ENCODE data around the gene CHRDL2.
"Not testable (repeated sequence)": the region's sequence is repeated elsewhere in the genome, so short reads cannot be mapped to it uniquely, and the experiment has no call there.

Gene CHRDL2

GRCh38 chr11:74731301-74732094 is at the start of gene CHRDL2:
Gene CHRDL2, minus strand, starts transcription at chr11:74731426. Its CDS starts 538 bp downstream, at chr11:74730888.
- Mint-ChIP-seq H3K36me3 (no peaks in the 10 kb centered on the region), H3K4me1 (peaks cover 8 to 13% of the 10 kb centered on the region in 2 donors), H3K27ac (no peak within 1 kb of the TSS), H3K9me3 (no peaks in the 10 kb centered on the region), H3K4me3 (peak within 1 kb of the TSS; percentile 43 to 63), H3K27me3 (peaks cover 54 to 72% of the 10 kb centered on the region in 2 donors)
- DNase-seq (no peak), ATAC-seq (replicated peaks) (no peak)

- H3K27ac Mint-ChIP-seq, result no peak overlapping the region
- DNase-seq (no peak), ATAC-seq (replicated peaks) (no peak)
- no peak overlapping the region for H3K4me3 Mint-ChIP-seq
- H3K36me3 Mint-ChIP-seq, result peaks cover 3 to 9% of the 10 kb centered on the region in 2 donors
- no peaks in the 10 kb centered on the region for H3K9me3 Mint-ChIP-seq
- peaks cover 27 to 52% of the 10 kb centered on the region in 2 donors for H3K4me1 Mint-ChIP-seq
- no peaks in the 10 kb centered on the region for H3K27me3 Mint-ChIP-seq
These were observed 49.2 kb upstream of the CHRDL2 start for GRCh38 chr11:74780248-74781005.

GRCh38 chr11:74778581-74778980 is 47.4 kb upstream of the CHRDL2 start:
- peaks cover 22 to 50% of the 10 kb centered on the region in 2 donors for H3K4me1 Mint-ChIP-seq
- no peak for ATAC-seq (replicated peaks)

GRCh38 chr11:74777877-74778276 is 46.7 kb upstream of the CHRDL2 start:
- Mint-ChIP-seq H3K27me3 (no peaks in the 10 kb centered on the region), H3K36me3 (peaks cover 5 to 14% of the 10 kb centered on the region in 2 donors), H3K4me3 (no peak overlapping the region), H3K27ac (no peak overlapping the region), H3K9me3 (no peaks in the 10 kb centered on the region), H3K4me1 (peaks cover 16 to 43% of the 10 kb centered on the region in 2 donors)
- ATAC-seq (replicated peaks) (no peak), DNase-seq (no peak)

More at GRCh38 chr11:74778581-74778980, 47.4 kb upstream of the CHRDL2 start:
- DNase-seq, result no peak
- Mint-ChIP-seq H3K36me3 (peaks cover 5 to 14% of the 10 kb centered on the region in 2 donors), H3K4me3 (no peak overlapping the region), H3K27ac (no peak overlapping the region), H3K9me3 (no peaks in the 10 kb centered on the region), H3K27me3 (no peaks in the 10 kb centered on the region)

GRCh38 chr11:74777038-74777437 is 45.8 kb upstream of the CHRDL2 start:
- H3K4me3 Mint-ChIP-seq, result no peak overlapping the region
- H3K36me3 Mint-ChIP-seq, result peaks cover 5 to 14% of the 10 kb centered on the region in 2 donors
- ATAC-seq (replicated peaks) (no peak), DNase-seq (no peak)
- no peak overlapping the region for H3K27ac Mint-ChIP-seq
- H3K4me1 Mint-ChIP-seq, result peaks cover 16 to 40% of the 10 kb centered on the region in 2 donors
- H3K27me3 Mint-ChIP-seq, result no peaks in the 10 kb centered on the region
- H3K9me3 Mint-ChIP-seq, result no peaks in the 10 kb centered on the region

GRCh38 chr11:74776546-74776945 is 45.3 kb upstream of the CHRDL2 start:
- Mint-ChIP-seq H3K4me1 (peaks cover 16 to 40% of the 10 kb centered on the region in 2 donors), H3K4me3 (no peak overlapping the region), H3K36me3 (peaks cover 5 to 14% of the 10 kb centered on the region in 2 donors), H3K27ac (no peak overlapping the region), H3K9me3 (no peaks in the 10 kb centered on the region), H3K27me3 (no peaks in the 10 kb centered on the region)
- no peak for ATAC-seq (replicated peaks)
- DNase-seq, result no peak

- H3K36me3 Mint-ChIP-seq, result peaks cover 5 to 14% of the 10 kb centered on the region in 2 donors
- H3K4me1 Mint-ChIP-seq, result peaks cover 16 to 40% of the 10 kb centered on the region in 2 donors
- no peak for DNase-seq
- no peaks in the 10 kb centered on the region for H3K9me3 Mint-ChIP-seq
- H3K27me3 Mint-ChIP-seq, result no peaks in the 10 kb centered on the region
- no peak for ATAC-seq (replicated peaks)
- H3K27ac Mint-ChIP-seq, result no peak overlapping the region
- H3K4me3 Mint-ChIP-seq, result no peak overlapping the region
These were observed 44.5 kb upstream of the CHRDL2 start for GRCh38 chr11:74775762-74776161.

GRCh38 chr11:74773476-74773875 is 42.2 kb upstream of the CHRDL2 start:
- H3K9me3 Mint-ChIP-seq, result no peaks in the 10 kb centered on the region
- DNase-seq (no peak), ATAC-seq (replicated peaks) (no peak)
- no peak overlapping the region for H3K4me3 Mint-ChIP-seq
- peaks cover 5 to 14% of the 10 kb centered on the region in 2 donors for H3K36me3 Mint-ChIP-seq
- H3K4me1 Mint-ChIP-seq, result peaks cover 32 to 58% of the 10 kb centered on the region in 2 donors
- H3K27me3 Mint-ChIP-seq, result no peaks in the 10 kb centered on the region
- no peak overlapping the region for H3K27ac Mint-ChIP-seq

GRCh38 chr11:74771139-74771538 is 39.9 kb upstream of the CHRDL2 start:
- Mint-ChIP-seq H3K4me3 (no peak overlapping the region), H3K27ac (no peak overlapping the region), H3K9me3 (no peaks in the 10 kb centered on the region), H3K27me3 (no peaks in the 10 kb centered on the region), H3K4me1 (peaks cover 29 to 47% of the 10 kb centered on the region in 2 donors), H3K36me3 (peaks cover 2 to 5% of the 10 kb centered on the region in 2 donors)
- ATAC-seq (replicated peaks) (no peak), DNase-seq (no peak)

- peaks cover 28 to 45% of the 10 kb centered on the region in 2 donors for H3K4me1 Mint-ChIP-seq
- no peaks in the 10 kb centered on the region for H3K27me3 Mint-ChIP-seq
- peaks cover 4 to 5% of the 10 kb centered on the region in 2 donors for H3K36me3 Mint-ChIP-seq
- ATAC-seq (replicated peaks), result no peak
- no peak overlapping the region for H3K4me3 Mint-ChIP-seq
- no peak for DNase-seq
- no peaks in the 10 kb centered on the region for H3K9me3 Mint-ChIP-seq
- H3K27ac Mint-ChIP-seq, result no peak overlapping the region
These were observed 39.2 kb upstream of the CHRDL2 start for GRCh38 chr11:74770456-74770855.

GRCh38 chr11:74769055-74769707 is 38.0 kb upstream of the CHRDL2 start:
- Mint-ChIP-seq H3K9me3 (no peaks in the 10 kb centered on the region), H3K36me3 (peaks cover 5 to 6% of the 10 kb centered on the region in 2 donors), H3K4me1 (peaks cover 21 to 33% of the 10 kb centered on the region in 2 donors), H3K27me3 (no peaks in the 10 kb centered on the region), H3K4me3 (no peak overlapping the region), H3K27ac (no peak overlapping the region)
- ATAC-seq (replicated peaks) (no peak), DNase-seq (no peak)

- H3K9me3 Mint-ChIP-seq, H3K27me3 Mint-ChIP-seq: not testable (repeated sequence)
- ATAC-seq (replicated peaks), result peak; percentile 84
- Mint-ChIP-seq H3K36me3 (peaks cover 13 to 15% of the 10 kb centered on the region in 2 donors), H3K27ac (peak overlapping the region; percentile 92), H3K4me1 (peaks cover 24 to 39% of the 10 kb centered on the region in 2 donors), H3K4me3 (peak overlapping the region; percentile 40 to 61)
- peak; percentile 52 for DNase-seq
These were observed 37.0 kb upstream of the CHRDL2 start for GRCh38 chr11:74768172-74768651.

- Mint-ChIP-seq H3K4me1 (peaks cover 29 to 43% of the 10 kb centered on the region in 2 donors), H3K36me3 (peaks cover 23 to 25% of the 10 kb centered on the region in 2 donors), H3K27me3 (no peaks in the 10 kb centered on the region), H3K27ac (no peak overlapping the region), H3K9me3 (peaks cover 2 to 4% of the 10 kb centered on the region in 2 donors), H3K4me3 (no peak overlapping the region)
- DNase-seq (no peak), ATAC-seq (replicated peaks) (no peak)
These were observed 35.7 kb upstream of the CHRDL2 start for GRCh38 chr11:74766905-74767304.

GRCh38 chr11:74756571-74756970 is 25.3 kb upstream of the CHRDL2 start:
- ATAC-seq (replicated peaks), result no peak
- no peak for DNase-seq
- Mint-ChIP-seq H3K4me1 (peaks cover 16 to 27% of the 10 kb centered on the region in 2 donors), H3K9me3 (peaks cover 0 to 4% of the 10 kb centered on the region in 2 donors), H3K27me3 (no peaks in the 10 kb centered on the region), H3K27ac (no peak overlapping the region), H3K4me3 (no peak overlapping the region), H3K36me3 (peaks cover 8% of the 10 kb centered on the region in 2 donors)

Data from stimulated activated naive B cell treated with anti-CD40 and anti-IgM and Interleukin-4, amounts not matched to agents 10 μg/mL and 1 μg/mL and 100 μg/mL, for 72 hours (primary cell).